ENCODE results near the gene AHCYL2. TPM values are rescaled to one million over a fixed set of nuclear protein-coding genes. Genes with fewer than 3 reads are reported as not detected.
"Not testable (repeated sequence)": the region's sequence is repeated elsewhere in the genome, so short reads cannot be mapped to it uniquely, and the experiment has no call there.

The AHCYL2 gene
- total and polyA plus RNA-seq, 2 donors (not counting 1 experiment from before 2014, with no cell fraction given), result 8.8 to 26.2 TPM

- no peaks in the 10 kb centered on the region for H3K9me3 Mint-ChIP-seq (ENCODE audit: insufficient read depth)
- no peak overlapping the region for H3K4me3 Mint-ChIP-seq
- peaks cover 5% of the 10 kb centered on the region for H3K4me1 Mint-ChIP-seq
- no CpG with 5 or more reads among the region's 2 CpGs for WGBS (ENCODE audit: insufficient coverage)
- ChIA-PET POLR2A (no interaction called here), CTCF (interaction anchor here (0.7 kb wide), 1 partner anchor 47 kb away, joined by 3 read pairs; no protein-coding TSS in a partner anchor)
- no peaks in the 10 kb centered on the region for H4K20me1 ChIP-seq (ENCODE audit: control insufficient read depth, insufficient read depth, low read length, poor library complexity, severe bottlenecking)
- no peaks in the 10 kb centered on the region for H3K27me3 Mint-ChIP-seq
- TF ChIP-seq, protein P1, sequence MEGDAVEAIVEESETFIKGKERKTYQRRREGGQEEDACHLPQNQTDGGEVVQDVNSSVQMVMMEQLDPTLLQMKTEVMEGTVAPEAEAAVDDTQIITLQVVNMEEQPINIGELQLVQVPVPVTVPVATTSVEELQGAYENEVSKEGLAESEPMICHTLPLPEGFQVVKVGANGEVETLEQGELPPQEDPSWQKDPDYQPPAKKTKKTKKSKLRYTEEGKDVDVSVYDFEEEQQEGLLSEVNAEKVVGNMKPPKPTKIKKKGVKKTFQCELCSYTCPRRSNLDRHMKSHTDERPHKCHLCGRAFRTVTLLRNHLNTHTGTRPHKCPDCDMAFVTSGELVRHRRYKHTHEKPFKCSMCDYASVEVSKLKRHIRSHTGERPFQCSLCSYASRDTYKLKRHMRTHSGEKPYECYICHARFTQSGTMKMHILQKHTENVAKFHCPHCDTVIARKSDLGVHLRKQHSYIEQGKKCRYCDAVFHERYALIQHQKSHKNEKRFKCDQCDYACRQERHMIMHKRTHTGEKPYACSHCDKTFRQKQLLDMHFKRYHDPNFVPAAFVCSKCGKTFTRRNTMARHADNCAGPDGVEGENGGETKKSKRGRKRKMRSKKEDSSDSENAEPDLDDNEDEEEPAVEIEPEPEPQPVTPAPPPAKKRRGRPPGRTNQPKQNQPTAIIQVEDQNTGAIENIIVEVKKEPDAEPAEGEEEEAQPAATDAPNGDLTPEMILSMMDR (IDR thresholded peaks at IDR 0.05), result no peak
- TF ChIP-seq EZH2 (IDR thresholded peaks at IDR 0.05; ENCODE audit: borderline replicate concordance, insufficient read depth, low read depth, low read length, poor library complexity, severe bottlenecking), result no peak
- no peaks in the 10 kb centered on the region for H3K9me3 ChIP-seq (ENCODE audit: control extremely low read depth in 1 of 3, control insufficient read depth in 2 of 3, insufficient read depth in 1 of 3, low read length in 2 of 3)
- H3K9ac ChIP-seq (ENCODE audit: low read length), result no peak overlapping the region
- peaks cover 1 to 3% of the 10 kb centered on the region in 2 donors for H3K4me1 ChIP-seq (ENCODE audit: control insufficient read depth in 2 of 2, insufficient read depth in 2 of 2, low read length in 2 of 2)
- no peak overlapping the region for H2AFZ ChIP-seq (ENCODE audit: insufficient read depth, low read depth, low read length, poor library complexity, severe bottlenecking)
- H3K27ac Mint-ChIP-seq, result no peak overlapping the region
- no peak overlapping the region for H3K4me3 ChIP-seq (ENCODE audit: control extremely low read depth in 1 of 5, extremely low read depth in 1 of 5, insufficient read depth in 1 of 5, low read depth in 2 of 5, low read length in 4 of 5)
- no peaks in the 10 kb centered on the region for H3K36me3 ChIP-seq (replicated peaks in 1 of 2; ENCODE audit: control extremely low read depth in 1 of 2, control insufficient read depth in 1 of 2, extremely low read depth in 1 of 2, insufficient read depth in 2 of 2, low read length in 1 of 2)
- H3K27ac ChIP-seq (ENCODE audit: low read length in 2 of 2), result no peak overlapping the region
- no peaks in the 10 kb centered on the region for H3K27me3 ChIP-seq (replicated peaks in 1 of 4; ENCODE audit: control extremely low read depth in 1 of 4, control insufficient read depth in 3 of 4, insufficient read depth in 4 of 4, low read length in 3 of 4)
- no peak for DNase-seq
- ATAC-seq (ENCODE audit: low read depth), result no peak
- peaks cover 47% of the 10 kb centered on the region for H3K79me2 ChIP-seq (ENCODE audit: control insufficient read depth, insufficient read depth, low read length)
- H3K4me2 ChIP-seq (replicated peaks; ENCODE audit: low read depth, low read length, poor library complexity, severe bottlenecking), result no peak overlapping the region
- intact Hi-C loops (cut with micrococcal nuclease), result no loop called here
Measured at GRCh38 chr7:129252128-129252527, 27.3 kb downstream of the AHCYL2 start.

- POLR2A ChIA-PET; H3K4me1 Mint-ChIP-seq; H3K9me3 Mint-ChIP-seq (ENCODE audit: insufficient read depth); CTCF ChIA-PET; H3K27me3 Mint-ChIP-seq; H4K20me1 ChIP-seq (ENCODE audit: control insufficient read depth, insufficient read depth, low read length, poor library complexity, severe bottlenecking); H3K27ac ChIP-seq (ENCODE audit: low read length in 2 of 2); H3K9ac ChIP-seq (ENCODE audit: low read length); DNase-seq; H3K4me3 ChIP-seq (ENCODE audit: control extremely low read depth in 1 of 5, extremely low read depth in 1 of 5, insufficient read depth in 1 of 5, low read depth in 2 of 5, low read length in 4 of 5); intact Hi-C loops (cut with micrococcal nuclease); H3K36me3 ChIP-seq (replicated peaks in 1 of 2; ENCODE audit: control extremely low read depth in 1 of 2, control insufficient read depth in 1 of 2, extremely low read depth in 1 of 2, insufficient read depth in 2 of 2, low read length in 1 of 2); ATAC-seq (ENCODE audit: low read depth); H3K4me2 ChIP-seq (replicated peaks; ENCODE audit: low read depth, low read length, poor library complexity, severe bottlenecking); H3K9me3 ChIP-seq (ENCODE audit: control extremely low read depth in 1 of 3, control insufficient read depth in 2 of 3, insufficient read depth in 1 of 3, low read length in 2 of 3); H3K27me3 ChIP-seq (replicated peaks in 1 of 4; ENCODE audit: control extremely low read depth in 1 of 4, control insufficient read depth in 3 of 4, insufficient read depth in 4 of 4, low read length in 3 of 4); H2AFZ ChIP-seq (ENCODE audit: insufficient read depth, low read depth, low read length, poor library complexity, severe bottlenecking); H3K4me3 Mint-ChIP-seq; H3K4me1 ChIP-seq (ENCODE audit: control insufficient read depth in 2 of 2, insufficient read depth in 2 of 2, low read length in 2 of 2); H3K27ac Mint-ChIP-seq: not testable (repeated sequence)
- peaks cover 47% of the 10 kb centered on the region for H3K79me2 ChIP-seq (ENCODE audit: control insufficient read depth, insufficient read depth, low read length)
- WGBS (ENCODE audit: insufficient coverage), result 98% methylated on average over 3 of the region's 5 CpGs
Measured at GRCh38 chr7:129252603-129253002, 27.8 kb downstream of the AHCYL2 start.

Data from B cell (primary cell).